ENCODE measurements around the gene ZNF407.

The ZNF407 gene

GRCh38 chr18:75109319-75109691 is 511.6 kb downstream of the ZNF407 start:
- DNase-seq: no peak

- DNase-seq: no peak
Measured at GRCh38 chr18:75109819-75110218, 512.1 kb downstream of the ZNF407 start.

DNA sequence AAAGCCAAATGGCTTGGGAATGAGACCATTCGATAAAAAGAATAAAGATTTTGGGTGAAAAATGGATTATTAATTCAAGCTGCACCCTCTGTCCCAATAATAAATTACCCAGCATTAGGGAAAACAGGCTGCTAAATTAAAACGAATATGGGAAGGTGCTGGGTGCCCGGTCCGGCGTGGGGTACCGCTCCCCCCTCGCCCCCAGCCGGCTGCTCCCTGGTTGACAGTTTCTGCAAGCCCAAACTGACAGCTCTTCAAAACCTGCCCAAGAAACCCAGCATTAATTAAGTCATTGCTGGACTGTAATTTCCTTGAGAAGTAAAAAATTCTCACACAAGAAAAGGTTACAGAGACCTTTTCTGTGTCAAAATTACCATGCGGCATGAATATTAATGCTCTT is 512.6 kb downstream of the ZNF407 start:
- no peak for DNase-seq

- DNase-seq: no peak
Measured at GRCh38 chr18:75110846-75111415, 513.3 kb downstream of the ZNF407 start.

- DNase-seq: no peak
Measured at GRCh38 chr18:75111760-75112159, 514.1 kb downstream of the ZNF407 start.

DNA sequence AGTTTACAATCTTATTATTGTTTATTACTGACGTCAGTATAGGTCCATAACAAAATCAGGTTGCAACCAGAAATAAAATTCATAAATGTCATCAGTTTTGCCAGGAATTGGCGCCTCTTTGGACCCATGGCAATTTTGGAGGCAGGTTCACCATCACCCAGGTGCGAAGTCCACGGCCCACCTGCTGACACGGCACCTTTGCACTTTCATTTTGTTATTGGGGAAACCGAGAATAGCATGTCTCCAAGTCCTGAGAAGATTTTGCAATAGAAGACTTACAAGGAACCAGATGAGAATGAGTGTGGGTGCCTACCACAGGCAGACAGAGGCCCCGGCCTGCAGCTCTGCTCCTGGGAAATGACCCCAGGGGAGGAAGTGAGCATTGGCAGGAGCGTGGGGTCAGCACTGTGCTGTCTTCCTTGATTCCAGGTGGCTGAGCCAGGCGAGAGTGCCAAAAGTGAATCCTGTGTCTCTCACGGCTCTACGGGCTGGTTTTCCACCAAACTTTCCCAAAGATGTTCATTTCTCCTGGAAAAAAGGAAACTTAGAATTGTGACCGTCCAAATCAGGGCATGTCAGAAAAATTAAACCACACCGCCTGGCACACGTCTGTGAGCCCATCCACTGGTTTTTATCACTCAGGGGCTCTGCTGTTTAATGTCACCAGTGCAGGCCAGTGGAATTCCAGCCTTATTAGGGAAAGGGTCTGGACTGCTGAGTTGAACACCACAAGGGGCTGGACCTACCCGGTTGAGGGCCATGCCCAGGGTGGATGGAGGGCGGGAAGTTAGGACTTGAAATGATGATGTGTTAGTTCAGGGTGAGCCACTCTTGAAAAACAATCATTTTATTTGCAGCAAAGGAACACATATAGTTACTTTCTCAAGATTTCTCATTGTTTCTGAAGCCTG is 514.8 kb downstream of the ZNF407 start:
- no peak for DNase-seq

GRCh38 chr18:75113455-75113854 is 515.8 kb downstream of the ZNF407 start:
- no peak for DNase-seq

GRCh38 chr18:75114231-75114764 is 516.6 kb downstream of the ZNF407 start:
- DNase-seq: no peak

All from CD4-positive, alpha-beta T cell treated with Interferon alpha-2 for 1 hour (primary cell).